GM18520 (cell line): ENCODE measurements around the gene SH2D3A.

Source experiments
- ATAC-seq: cut with Tn5 transposase; IDR thresholded peaks from one replicate; pipeline ENCODE4 v1.9.1; 2021; ENCODE audit not compliant: unreplicated experiment

The SH2D3A gene

GRCh38 chr19:6737873-6738786 lies 29.1 kb downstream of the SH2D3A start:
- peak; percentile 14 for ATAC-seq

- peak; percentile 59 for ATAC-seq
Observed at GRCh38 chr19:6737284-6737872, 29.9 kb downstream of the SH2D3A start, which contains the start of gene GPR108. Gene GPR108 (minus strand): TSS chr19:6737580. CDS start chr19:6737576, 4 bp downstream.

GRCh38 chr19:6736917-6737283 lies 30.3 kb downstream of the SH2D3A start:
- ATAC-seq: no peak

GRCh38 chr19:6736169-6736916 lies 30.9 kb downstream of the SH2D3A start:
- ATAC-seq: no peak

- ATAC-seq: no peak
Observed at GRCh38 chr19:6735181-6735911, 31.9 kb downstream of the SH2D3A start.

- ATAC-seq: no peak
Observed at GRCh38 chr19:6734096-6734696, 33.0 kb downstream of the SH2D3A start.

GRCh38 chr19:6733338-6734095 lies 33.7 kb downstream of the SH2D3A start:
- ATAC-seq: no peak

- no peak for ATAC-seq
Observed at GRCh38 chr19:6732803-6733337, 34.4 kb downstream of the SH2D3A start.

- no peak for ATAC-seq
Observed at GRCh38 chr19:6731822-6732221, 35.4 kb downstream of the SH2D3A start.

- no peak for ATAC-seq
Observed at GRCh38 chr19:6730941-6731670, 36.1 kb downstream of the SH2D3A start.

GRCh38 chr19:6730153-6730804 lies 37.0 kb downstream of the SH2D3A start:
- ATAC-seq: no peak

- ATAC-seq: no peak
Observed at GRCh38 chr19:6729573-6730152, 37.6 kb downstream of the SH2D3A start.

GRCh38 chr19:6728346-6728745 lies 38.9 kb downstream of the SH2D3A start:
- ATAC-seq: no peak

GRCh38 chr19:6725513-6726231 lies 41.6 kb downstream of the SH2D3A start:
- no peak for ATAC-seq

- no peak for ATAC-seq
Observed at GRCh38 chr19:6724631-6725492, 42.4 kb downstream of the SH2D3A start.

GRCh38 chr19:6723738-6724137 lies 43.5 kb downstream of the SH2D3A start:
- ATAC-seq: no peak
